AG04450 (cell line): ENCODE measurements around the gene MCM10. TPM values are rescaled to one million over a fixed set of nuclear protein-coding genes. Genes with fewer than 3 reads are reported as not detected.
"Not testable (repeated sequence)": the region's sequence is repeated elsewhere in the genome, so short reads cannot be mapped to it uniquely, and the experiment has no call there.

Experiments
- CTCF ChIA-PET: fragments of 300-600, 350-600 bp; formaldehyde crosslinking; extraction: SDS; loops from one replicate; lab custom pipeline; 2022; ENCODE audit warnings: antibody characterized with exemption, inconsistent platforms; lab: Charles Lee
- POLR2A ChIA-PET: fragments of 350-600 bp; formaldehyde crosslinking; extraction: SDS; loops from one replicate; lab custom pipeline; 2021; ENCODE audit warnings: antibody characterized with exemption, inconsistent platforms; lab: Yijun Ruan, JAX
- DNase-seq: peaks from one replicate; pipeline ENCODE4 v3.0.0-alpha.2; 2011; ENCODE audit warnings: low read depth, low spot score
- H3K27ac ChIP-seq: one replicate; pipeline ENCODE4 v1.5.1; 2012; ENCODE audit warnings: low read depth, low read length, control low read depth
- H3K27me3 ChIP-seq: one replicate; pipeline ENCODE4 v1.6.0; 2012; ENCODE audit warnings: low read length; ENCODE audit not compliant: control insufficient read depth, insufficient read depth
- H3K4me3 ChIP-seq: 2 replicates; pipeline ENCODE4 v1.5.1; 2011; ENCODE audit warnings: mild to moderate bottlenecking, low read depth, low read length, control low read depth
- H3K9me3 ChIP-seq: 2 replicates; pipeline ENCODE4 v1.5.1; 2012; ENCODE audit warnings: low read length; ENCODE audit not compliant: control insufficient read depth, insufficient read depth
- CTCF ChIP-seq: IDR thresholded peaks from 2 replicates; pipeline ENCODE4 v1.5.1; 2011; ENCODE audit warnings: low read depth, low read length, control low read depth, inconsistent platforms
- polyA plus RNA-seq: library from polyadenylated mRNA; depleted of rRNA; stranded (reverse); fragments of >200 nt; gene quantifications from 2 replicates; pipeline ENCODE4 v1.2.3, GENCODE V29; 2011

The MCM10 gene
- polyA plus RNA-seq, 1 experiment = 2.6 TPM

DNA sequence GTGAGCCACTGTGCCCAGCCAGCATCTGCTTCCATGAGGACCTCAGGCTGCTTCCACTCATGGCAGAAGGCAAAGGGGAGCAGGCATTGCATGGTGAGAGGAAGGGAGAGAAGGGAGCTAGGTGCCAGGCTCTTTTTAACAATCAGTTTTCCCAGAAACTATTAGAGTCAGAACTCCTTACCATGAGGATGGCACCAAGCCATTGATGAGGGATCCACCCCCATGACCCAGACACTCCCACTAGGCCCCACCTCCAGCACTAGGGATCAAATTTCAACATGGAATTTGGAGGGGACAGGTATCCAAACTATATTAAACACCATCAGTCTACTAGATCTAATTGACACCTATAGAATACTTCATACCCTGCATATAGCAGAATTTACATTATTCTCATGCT, 14.2 kb upstream of the MCM10 start:
- TF ChIP-seq CTCF = no peak
- H3K27me3 ChIP-seq = no peaks in the 10 kb centered on the region
- H3K27ac ChIP-seq = no peak overlapping the region
- ChIA-PET CTCF (interaction anchor here (1.9 kb wide), 1 partner anchor 14 kb away, joined by 12 read pairs; the partner anchor contains the start of gene MCM10), POLR2A (no interaction called here)
- H3K4me3 ChIP-seq = no peak overlapping the region
- DNase-seq = no peak
- no peaks in the 10 kb centered on the region for H3K9me3 ChIP-seq

DNA sequence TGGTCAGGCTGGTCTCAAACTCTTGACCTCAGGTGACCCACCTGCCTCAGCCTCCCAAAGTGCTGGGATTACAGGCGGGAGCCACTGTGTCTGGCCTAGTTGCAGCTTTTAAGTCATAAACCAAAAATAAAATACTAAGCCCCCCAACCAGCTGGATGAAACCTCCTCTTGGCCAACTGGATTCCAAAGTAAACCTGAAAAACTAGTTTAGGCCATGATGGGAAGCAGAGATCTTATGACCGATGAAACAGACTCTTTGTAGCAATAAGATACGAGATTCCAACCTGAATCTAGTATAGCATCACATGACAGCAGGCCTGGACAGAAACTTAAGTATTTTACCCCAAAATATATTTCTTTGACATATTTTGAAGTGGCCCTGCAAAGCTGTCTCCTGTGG, 9.1 kb upstream of the MCM10 start:
- ChIA-PET CTCF (interaction anchor here (1.1 kb wide), 1 partner anchor 77 kb away, joined by 3 read pairs; no protein-coding TSS in a partner anchor), POLR2A (no interaction called here)
- DNase-seq = no peak
- TF ChIP-seq CTCF = no peak
- Histone ChIP-seq H3K27ac (no peak overlapping the region), H3K27me3 (no peaks in the 10 kb centered on the region), H3K4me3 (no peak overlapping the region), H3K9me3 (no peaks in the 10 kb centered on the region)

DNA sequence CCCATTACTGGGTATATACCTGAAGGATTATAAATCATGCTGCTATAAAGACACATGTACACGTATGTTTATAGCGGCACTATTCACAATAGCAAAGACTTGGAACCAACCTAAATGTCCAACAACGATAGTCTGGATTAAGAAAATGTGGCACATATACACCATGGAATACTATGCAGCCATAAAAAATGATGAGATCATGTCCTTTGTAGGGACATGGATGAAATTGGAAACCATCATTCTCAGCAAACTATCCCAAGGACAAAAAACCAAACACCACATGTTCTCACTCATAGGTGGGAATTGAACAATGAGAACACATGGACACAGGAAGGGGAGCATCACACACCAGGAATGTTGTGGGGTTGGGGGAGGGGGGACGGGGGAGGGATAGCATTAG, 5.5 kb upstream of the MCM10 start:
- CTCF ChIA-PET, H3K27me3 ChIP-seq, DNase-seq, H3K9me3 ChIP-seq, H3K27ac ChIP-seq, H3K4me3 ChIP-seq, POLR2A ChIA-PET: not testable (repeated sequence)

DNA sequence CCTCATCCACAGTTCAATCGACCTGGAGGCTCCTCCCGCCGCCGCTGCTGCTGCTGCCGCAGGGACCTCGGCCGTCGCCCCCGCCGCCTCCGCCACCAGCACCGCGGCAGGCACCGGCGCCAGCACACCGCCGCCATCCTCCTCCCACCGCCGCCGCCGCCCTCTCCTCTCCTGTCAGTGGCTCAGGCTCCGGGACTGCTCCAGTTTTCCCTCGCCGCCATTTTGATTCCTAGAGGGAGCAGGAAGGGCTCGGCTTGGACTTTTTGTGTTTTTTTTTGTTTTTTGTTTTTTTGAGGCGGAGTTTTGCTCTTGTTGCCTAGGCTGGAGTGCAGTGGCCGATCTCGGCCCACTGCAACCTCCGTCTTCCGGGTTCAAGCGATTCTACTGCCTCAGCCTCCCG, 3.0 kb upstream of the MCM10 start:
- Histone ChIP-seq H3K9me3 (no peaks in the 10 kb centered on the region), H3K27me3 (no peaks in the 10 kb centered on the region), H3K4me3 (no peak overlapping the region), H3K27ac (no peak overlapping the region)
- no peak for DNase-seq
- TF ChIP-seq CTCF = no peak
- ChIA-PET CTCF (interaction anchor here (4.8 kb wide), 1 partner anchor 143 kb away, joined by 96 read pairs; the partner anchor contains the start of gene PHYH), POLR2A (interaction anchor here (0.6 kb wide), 1 partner anchor 130 kb away, joined by 7 read pairs; no protein-coding TSS in a partner anchor)

DNA sequence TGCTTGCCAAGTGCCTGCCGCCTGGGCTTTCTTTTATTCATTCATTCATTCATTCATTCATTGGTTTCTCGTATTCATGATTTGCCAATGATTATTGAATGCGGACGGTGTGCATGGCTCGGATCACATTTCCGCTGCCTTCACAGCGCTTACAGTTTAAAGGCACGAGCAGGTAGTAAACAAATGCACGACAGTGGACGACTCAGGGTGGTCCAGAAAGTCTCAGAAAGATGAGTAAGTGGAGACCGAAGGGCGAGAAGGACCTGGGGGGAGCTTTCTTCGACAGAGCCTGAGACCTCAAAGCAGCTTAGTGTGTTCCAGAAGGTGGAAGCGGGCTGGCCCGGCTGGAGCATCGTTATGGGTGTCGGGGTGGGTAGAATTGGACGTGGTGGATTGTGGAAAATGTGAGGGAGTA, 506 bp downstream of the MCM10 start:
- H3K27ac ChIP-seq = no peak overlapping the region
- DNase-seq = no peak
- POLR2A ChIA-PET = interaction anchor here (0.6 to 0.9 kb wide), 3 partner anchors 36 to 140 kb away, joined by 3 to 4 read pairs (median 3); no protein-coding TSS in a partner anchor

More for the DNA sequence above, 506 bp downstream of the MCM10 start:
- no peaks in the 10 kb centered on the region for H3K27me3 ChIP-seq
- CTCF ChIA-PET = interaction anchor here (0.6 to 4.8 kb wide), 7 partner anchors 11 to 178 kb away, joined by 4 to 96 read pairs (median 9); partner anchors contain the start of gene PHYH
- no peak for TF ChIP-seq CTCF
- no peaks in the 10 kb centered on the region for H3K9me3 ChIP-seq
- peak overlapping the region; percentile 67 for H3K4me3 ChIP-seq
